DMS153 (cell line): ENCODE measurements around the gene IL1RAPL1.
"Not testable (repeated sequence)": the region's sequence is repeated elsewhere in the genome, so short reads cannot be mapped to it uniquely, and the experiment has no call there.

Experiments
- DNase-seq: peaks from one replicate; lab custom pipeline; 2025; lab: John Stamatoyannopoulos, UW

The IL1RAPL1 gene

GRCh38 chrX:28628120-28628519, 40.9 kb downstream of the IL1RAPL1 start:
- DNase-seq, result no peak

- no peak for DNase-seq
Measured at GRCh38 chrX:28638775-28639174, 51.5 kb downstream of the IL1RAPL1 start.

- DNase-seq, result no peak
Measured at GRCh38 chrX:28639451-28639850, 52.2 kb downstream of the IL1RAPL1 start.

- DNase-seq, result no peak
Measured at GRCh38 chrX:28649541-28649940, 62.3 kb downstream of the IL1RAPL1 start.

- peak; percentile 5 for DNase-seq
Measured at GRCh38 chrX:28651186-28651585, 63.9 kb downstream of the IL1RAPL1 start.

- no peak for DNase-seq
Measured at GRCh38 chrX:28659269-28659668, 72.0 kb downstream of the IL1RAPL1 start.

GRCh38 chrX:28665778-28666177, 78.5 kb downstream of the IL1RAPL1 start:
- DNase-seq, result no peak

- no peak for DNase-seq
Measured at GRCh38 chrX:28668303-28668702, 81.1 kb downstream of the IL1RAPL1 start.

- no peak for DNase-seq
Measured at GRCh38 chrX:28668957-28669356, 81.7 kb downstream of the IL1RAPL1 start.

- no peak for DNase-seq
Measured at GRCh38 chrX:28670074-28670473, 82.8 kb downstream of the IL1RAPL1 start.

GRCh38 chrX:28675173-28675572, 87.9 kb downstream of the IL1RAPL1 start:
- no peak for DNase-seq

GRCh38 chrX:28693101-28693500, 105.9 kb downstream of the IL1RAPL1 start:
- no peak for DNase-seq

GRCh38 chrX:28697732-28698131, 110.5 kb downstream of the IL1RAPL1 start:
- DNase-seq, result no peak

GRCh38 chrX:28701222-28701621, 114.0 kb downstream of the IL1RAPL1 start:
- DNase-seq, result no peak

- DNase-seq, result no peak
Measured at GRCh38 chrX:28706964-28707363, 119.7 kb downstream of the IL1RAPL1 start.

GRCh38 chrX:28709421-28709820, 122.2 kb downstream of the IL1RAPL1 start:
- DNase-seq, result no peak

GRCh38 chrX:28717864-28718263, 130.6 kb downstream of the IL1RAPL1 start:
- DNase-seq, result no peak

GRCh38 chrX:28718450-28718849, 131.2 kb downstream of the IL1RAPL1 start:
- no peak for DNase-seq

- no peak for DNase-seq
Measured at GRCh38 chrX:28719620-28720019, 132.4 kb downstream of the IL1RAPL1 start.

GRCh38 chrX:28752330-28752729, 165.1 kb downstream of the IL1RAPL1 start:
- no peak for DNase-seq

- DNase-seq, result no peak
Measured at GRCh38 chrX:28756175-28756574, 168.9 kb downstream of the IL1RAPL1 start.

- DNase-seq, result no peak
Measured at GRCh38 chrX:28756647-28757046, 169.4 kb downstream of the IL1RAPL1 start.

GRCh38 chrX:28757290-28757689, 170.0 kb downstream of the IL1RAPL1 start:
- DNase-seq, result no peak

- DNase-seq, result not testable (repeated sequence)
Measured at GRCh38 chrX:28766561-28766960, 179.3 kb downstream of the IL1RAPL1 start.

GRCh38 chrX:28773807-28774206, 186.6 kb downstream of the IL1RAPL1 start:
- no peak for DNase-seq
